GM23248 (cell line): ENCODE measurements around the gene TEX52.

ENCODE experiments used
- EZH2 ChIP-seq: fragments of 200-600 bp; sonication (generic); IDR thresholded peaks from 2 replicates; pipeline ENCODE4 v1.6.1; 2018; ENCODE audit warnings: antibody characterized with exemption, mild to moderate bottlenecking; ENCODE audit not compliant: insufficient read depth, poor library complexity, severe bottlenecking
- EZH2phosphoT487 ChIP-seq: fragments of 200-600 bp; sonication (generic); IDR thresholded peaks from 2 replicates; pipeline ENCODE4 v1.6.1; 2018; ENCODE audit warnings: antibody characterized with exemption, moderate library complexity, mild to moderate bottlenecking, low read depth; ENCODE audit not compliant: insufficient read depth

GRCh38 chr12:2826036-2826435 lies 30.8 kb downstream of the TEX52 start:
- no peak for TF ChIP-seq EZH2
- TF ChIP-seq EZH2phosphoT487: no peak
